GM18526 (cell line): ENCODE data around the gene LMTK3.

Experiments
- POLR2A ChIP-seq: IDR thresholded peaks from 3 replicates; pipeline ENCODE4 v1.6.1; 2011; ENCODE audit not compliant: insufficient read length; ENCODE audit errors: extremely low read depth

The LMTK3 gene

DNA sequence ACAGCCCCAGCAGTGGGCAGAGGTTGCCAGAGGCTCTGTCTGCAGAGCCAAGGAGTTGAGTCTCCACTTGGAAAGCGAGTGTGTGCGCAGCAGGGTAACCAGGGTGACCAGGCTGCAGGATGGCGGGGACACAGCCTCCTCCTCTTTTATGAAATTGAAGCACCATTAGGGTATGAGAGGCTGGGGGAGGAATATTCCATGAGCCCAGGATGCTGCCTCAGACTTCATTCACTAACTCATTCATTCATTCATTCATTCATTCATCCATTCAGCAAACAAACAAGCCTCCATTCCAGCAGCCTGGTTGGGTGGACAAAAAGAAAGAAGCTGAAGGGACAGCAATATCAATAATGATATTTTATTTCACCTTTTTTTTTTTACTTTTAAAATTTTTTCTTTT lies 6.6 kb upstream of the LMTK3 start:
- TF ChIP-seq POLR2A: no peak

DNA sequence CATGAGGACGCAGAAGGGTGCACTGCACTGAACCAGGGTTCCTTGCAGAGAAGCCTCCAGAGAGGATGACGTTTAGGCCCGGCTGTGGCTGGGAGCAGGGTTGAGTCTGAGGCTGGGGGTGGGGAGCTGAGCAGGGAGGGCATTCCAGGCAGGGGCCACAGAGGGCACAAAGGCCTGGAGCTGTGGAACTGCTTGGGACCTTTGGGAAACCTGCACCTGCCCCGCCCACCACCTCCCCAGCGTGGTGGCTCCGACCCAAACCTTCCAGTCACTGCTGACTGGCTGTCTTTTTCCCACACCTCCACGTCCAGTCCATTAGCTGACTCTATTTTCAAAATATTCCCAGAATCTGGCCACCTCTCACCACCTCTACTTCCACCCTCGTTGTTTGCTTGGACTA lies 4.9 kb upstream of the LMTK3 start:
- no peak for TF ChIP-seq POLR2A

DNA sequence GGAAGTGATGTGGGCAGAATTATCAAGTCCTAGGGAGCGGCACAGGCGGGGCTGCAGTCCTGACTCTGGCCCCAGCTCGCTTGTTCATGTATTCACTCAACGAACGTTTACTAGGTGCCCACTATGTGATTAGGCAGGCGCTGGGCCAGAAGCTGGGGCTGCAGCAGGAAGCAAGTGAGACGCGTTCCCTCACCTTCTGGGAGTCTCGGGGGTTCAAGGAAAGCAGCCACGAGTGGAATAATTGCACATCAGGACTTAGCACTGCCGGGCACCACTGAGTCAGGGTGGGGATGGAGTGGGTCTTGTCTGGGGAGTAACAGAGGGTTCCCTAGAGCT lies 2.5 kb upstream of the LMTK3 start:
- no peak for TF ChIP-seq POLR2A

DNA sequence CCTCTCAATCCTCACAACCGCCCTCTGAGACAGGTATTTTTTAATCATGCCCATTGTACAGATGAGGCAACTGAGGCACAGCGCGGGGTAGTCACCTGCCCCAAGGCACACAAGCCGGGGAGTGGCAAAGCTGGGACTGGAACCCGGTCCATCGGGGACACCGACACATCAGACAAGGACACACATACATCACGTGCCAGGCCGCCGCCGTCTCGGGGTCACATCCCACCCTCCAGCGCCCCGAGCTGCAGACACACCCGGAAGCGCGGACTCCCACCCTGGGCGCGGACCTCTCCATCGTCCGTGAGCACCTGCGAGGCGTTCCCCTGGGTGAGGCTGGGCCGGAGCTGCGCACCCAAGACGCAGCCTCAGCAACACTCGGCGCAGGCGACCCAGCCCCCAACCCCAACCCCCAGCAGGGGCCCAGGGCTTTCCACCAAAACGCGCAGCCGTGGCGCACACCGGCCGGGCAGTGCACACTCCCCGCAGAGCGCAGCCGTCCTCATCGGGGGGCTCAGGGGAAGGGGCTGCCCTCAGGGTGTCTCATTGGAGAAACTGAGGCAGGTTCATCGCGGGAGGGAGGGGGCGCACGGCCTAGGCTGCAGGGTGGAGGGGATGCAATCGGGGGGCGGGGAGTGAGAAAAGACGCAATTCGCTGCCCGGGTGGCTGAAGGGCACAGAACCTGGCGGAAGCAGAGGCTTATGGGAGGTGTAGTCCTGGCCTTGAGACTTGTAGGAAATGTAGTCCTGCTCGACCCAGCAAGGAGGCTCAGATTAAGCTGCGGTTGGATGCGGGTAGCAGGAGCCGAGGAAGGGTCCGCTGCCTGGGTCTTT lies 1.9 kb upstream of the LMTK3 start:
- TF ChIP-seq POLR2A: no peak

DNA sequence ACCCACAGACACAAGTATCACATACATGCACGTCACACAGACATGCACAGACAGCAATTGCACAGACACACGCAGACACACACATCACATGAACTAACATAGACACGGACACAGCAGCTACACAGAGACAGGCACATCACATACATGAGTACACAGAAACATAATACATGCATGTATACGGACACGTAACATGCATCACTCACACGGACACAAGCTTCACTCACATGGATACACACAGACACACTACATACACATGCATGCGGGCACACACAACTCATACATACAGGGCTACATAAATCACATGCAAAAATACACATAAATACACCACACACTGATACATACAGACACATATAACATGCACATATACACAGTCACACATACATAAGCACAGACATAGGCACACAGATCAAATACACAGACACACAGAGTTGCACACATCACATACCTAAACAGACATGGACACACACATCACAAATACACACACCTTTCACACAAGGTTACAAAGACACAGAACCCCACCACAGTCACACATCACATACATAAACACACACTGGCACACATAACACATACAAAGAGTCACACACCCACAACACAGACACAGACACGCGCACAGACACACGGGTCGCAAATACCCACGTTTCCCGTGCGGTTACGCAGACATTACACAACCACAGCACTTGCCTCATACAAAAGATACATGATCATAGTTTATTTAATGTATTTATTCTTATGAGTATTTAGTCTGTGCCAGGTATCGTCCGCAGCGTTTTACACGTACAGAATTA lies 1.1 kb upstream of the LMTK3 start:
- no peak for TF ChIP-seq POLR2A

DNA sequence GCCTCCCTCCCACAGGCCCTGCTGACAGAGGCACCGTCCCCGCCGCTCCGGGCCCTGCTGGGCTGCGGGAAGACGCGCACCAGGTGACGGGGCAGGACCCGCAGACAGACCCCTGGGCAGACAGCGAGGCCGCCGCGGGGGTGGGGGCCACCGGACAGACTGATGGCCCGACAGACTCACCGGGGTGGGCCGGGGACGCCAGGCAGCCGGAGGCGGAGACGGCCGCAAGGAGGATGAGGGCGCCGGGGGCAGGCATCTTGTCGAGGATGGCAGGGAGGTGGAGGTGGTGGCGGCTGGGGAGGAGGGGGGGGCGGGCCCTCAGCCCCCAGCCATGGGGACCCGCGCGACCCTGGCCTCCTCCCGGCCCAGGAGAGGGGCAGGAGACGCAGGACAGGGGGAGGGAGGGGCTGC lies 309 bp downstream of the LMTK3 start:
- TF ChIP-seq POLR2A: no peak

DNA sequence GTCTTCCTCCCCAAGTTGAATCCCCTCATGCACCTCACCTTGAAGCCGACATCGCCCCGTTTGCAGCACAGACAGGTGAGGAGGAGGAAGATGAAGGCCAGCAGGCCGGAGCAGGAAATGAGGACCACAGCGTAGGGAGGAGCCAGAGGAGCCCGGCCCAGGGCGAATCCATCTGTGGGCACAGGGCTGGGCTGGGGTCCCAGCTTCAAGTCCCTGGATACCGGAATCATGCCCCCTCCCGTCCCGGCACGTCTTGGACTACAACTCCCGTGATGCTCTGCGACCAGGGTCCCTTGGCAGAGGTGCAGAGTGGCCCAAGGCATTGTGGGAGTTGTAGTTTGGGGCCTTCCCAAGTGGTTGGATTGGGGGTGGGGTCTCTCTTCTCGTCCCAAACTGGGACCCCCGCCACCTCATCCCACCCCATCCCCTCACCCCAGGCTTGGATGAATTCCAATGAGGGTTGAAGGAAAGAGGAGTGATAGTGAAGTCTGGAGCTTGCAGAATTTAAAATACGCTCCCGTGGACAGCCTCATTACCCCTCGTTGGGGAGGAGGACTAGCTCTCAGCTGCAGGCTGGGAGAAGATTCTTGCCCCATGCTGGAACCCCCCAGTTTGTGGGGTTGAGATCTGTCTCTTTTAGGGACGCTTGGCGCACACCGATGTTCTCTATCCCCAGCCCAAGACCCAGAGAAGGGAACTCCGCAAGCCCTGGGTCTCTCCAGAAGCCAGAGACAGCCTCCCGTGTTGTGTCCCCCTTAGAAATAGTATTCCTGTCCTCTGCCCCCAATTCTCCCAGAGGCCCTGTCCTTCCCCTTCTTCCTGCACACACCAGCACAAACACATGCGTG lies 990 bp downstream of the LMTK3 start:
- no peak for TF ChIP-seq POLR2A

DNA sequence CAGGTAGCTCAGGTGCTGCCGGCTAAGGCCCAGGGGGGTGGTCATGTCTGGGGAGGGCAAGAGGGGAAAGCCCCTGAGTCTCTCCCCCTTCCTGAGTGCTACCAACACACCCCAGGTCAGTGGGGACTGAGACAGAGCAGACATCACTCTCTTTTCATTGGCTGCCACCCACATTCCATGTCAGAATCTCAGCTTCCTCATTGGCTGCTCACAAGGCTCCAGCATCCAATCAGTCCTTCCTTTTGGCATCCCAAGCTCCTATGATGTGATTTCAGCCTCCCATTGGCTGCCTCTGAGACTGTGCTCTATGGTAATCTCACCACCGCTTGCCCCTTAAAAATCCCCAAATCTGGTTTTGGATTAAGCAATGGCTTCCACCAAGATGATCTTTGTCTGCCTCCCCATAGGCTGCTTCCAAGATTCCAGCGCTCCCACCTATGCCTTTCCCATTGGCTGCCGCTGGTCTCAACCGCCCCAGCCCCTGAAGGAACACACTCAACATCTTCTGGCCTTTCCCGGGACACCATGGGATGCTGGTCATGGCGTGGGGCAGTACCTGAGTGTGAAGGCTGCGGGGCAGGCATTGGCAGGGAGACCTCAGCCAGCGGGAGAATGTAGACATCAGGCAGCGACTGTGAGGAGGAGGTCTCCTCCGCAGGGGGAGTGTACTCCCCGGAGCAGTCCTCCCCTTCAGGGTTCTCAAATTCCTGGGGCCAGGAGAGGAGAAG lies 2.0 kb downstream of the LMTK3 start:
- no peak for TF ChIP-seq POLR2A

DNA sequence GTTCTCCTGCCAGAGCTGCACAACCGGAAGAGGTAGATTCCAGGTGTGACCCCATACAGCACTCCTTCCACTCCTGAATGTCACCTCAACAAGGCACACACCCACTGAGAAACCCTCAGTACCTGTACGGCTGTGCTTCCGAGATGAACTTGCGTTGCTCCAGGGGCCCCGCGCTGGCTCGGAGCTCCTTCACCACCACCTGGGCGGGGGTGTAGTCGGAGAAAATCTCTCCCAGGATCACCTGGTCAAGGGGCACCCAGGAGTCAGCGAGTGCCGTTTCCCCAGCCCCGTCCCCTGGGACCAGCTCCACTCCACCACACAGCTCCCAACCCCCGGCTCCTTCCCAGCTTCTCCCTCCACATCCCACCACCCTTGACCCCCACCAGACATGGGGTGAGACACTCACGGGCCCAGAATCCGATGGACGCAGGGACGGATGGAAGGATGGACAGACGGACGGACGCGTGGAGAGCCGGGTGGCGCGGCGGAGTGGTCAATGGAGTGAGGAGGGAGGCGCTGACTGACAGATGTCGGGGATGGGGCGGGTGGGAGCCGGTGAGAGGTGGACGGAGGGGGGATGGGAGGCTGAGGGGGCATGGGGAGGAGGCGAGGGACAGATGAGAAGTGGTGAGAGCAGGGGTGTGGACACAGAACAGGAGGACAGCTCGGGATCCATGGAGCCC lies 2.8 kb downstream of the LMTK3 start:
- no peak for TF ChIP-seq POLR2A

DNA sequence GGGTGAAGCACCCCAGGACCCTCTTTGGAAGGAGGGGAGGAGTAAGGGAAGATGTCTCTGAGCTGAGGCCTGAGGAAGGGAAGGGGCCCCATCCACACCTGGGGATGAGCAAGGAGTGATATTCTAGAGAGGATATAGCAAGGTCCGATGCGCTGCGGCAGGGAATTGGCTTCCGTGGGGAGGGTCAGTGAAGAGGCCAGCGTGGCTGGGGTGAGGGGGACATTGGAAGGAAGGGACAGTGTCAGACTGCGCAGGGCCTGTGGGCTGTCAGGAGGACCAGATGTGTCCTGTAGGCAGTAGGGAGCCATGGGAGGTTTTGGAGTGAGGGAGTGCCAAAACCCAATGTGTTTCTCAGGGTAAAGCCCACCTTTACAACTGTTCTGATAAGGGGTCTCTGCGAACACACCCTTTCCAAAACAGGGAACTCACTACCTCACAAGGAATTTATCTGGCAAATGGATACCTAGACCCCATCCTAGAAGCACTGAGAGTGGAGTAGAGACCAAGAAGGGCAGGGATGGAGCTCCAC lies 3.7 kb downstream of the LMTK3 start:
- TF ChIP-seq POLR2A: no peak

DNA sequence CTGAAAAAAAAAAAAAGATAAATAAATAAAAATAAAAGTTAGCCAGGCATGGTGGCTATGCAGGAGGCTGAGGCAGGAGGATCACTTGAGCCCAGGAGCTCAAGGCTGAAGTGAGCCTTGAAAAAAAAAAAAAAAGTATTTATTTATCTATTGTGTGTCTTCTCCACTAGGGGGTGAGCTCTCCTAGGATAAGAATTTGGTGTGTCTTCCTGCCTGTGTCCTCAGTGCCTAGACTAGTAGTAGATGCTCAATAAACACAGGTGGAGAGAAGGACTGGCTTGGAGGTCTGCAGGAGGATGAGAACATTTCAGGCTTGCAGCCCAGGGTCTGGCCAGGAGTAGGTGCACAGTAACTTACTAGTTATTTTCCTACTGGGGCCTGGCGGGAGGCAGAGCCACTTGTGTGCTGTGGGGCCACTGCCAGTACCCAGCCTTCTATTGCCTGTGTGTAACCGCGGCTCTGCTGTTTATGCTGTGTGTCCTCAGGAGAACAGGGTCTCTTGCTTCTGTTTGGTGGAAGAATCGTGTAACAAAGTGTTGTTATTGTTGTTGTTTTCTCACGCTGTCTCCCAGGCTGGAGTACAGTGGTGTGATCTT lies 5.4 kb downstream of the LMTK3 start:
- TF ChIP-seq POLR2A: no peak

DNA sequence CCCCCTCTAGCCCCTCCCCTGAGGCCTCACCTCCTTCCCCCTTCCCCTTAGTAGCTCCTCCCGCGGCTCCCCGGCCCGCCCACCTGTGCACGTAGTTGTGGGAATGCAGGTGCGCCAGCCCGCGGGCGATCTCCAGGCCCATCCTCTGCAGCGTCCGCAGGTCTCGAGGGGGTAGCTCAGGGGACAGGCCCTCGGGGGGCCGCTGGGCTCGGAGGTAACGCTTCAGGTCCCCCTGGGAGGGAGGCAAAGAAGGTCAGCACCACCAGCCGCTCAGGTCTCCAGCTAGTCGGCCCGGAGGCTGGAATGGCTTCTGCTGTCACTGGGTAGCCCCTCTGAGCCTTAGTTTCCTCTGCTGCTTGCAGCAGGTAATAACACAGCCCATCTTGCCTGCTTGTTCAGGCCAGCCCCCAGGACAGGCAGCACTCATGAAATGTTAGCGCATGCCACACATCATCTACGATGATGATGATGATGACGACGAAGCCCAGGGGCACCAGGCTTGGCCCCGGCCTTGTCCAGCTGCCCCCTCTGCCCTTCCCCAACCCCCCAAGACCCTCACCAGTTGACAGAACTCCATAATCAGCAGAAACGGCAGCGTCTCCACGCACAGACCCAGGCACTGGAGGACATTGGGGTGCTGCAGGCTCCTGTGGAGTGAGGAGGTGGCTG lies 9.2 kb downstream of the LMTK3 start:
- TF ChIP-seq POLR2A: no peak
